HUES48 (cell line): ENCODE measurements around the gene FTCD.

Experiments used
- H3K27ac ChIP-seq: one replicate; pipeline ENCODE4 v1.7.0; 2013; ENCODE audit warnings: low read depth, low read length, inconsistent platforms
- H3K27me3 ChIP-seq: 2 replicates; pipeline ENCODE4 v1.6.1; 2013; ENCODE audit warnings: mild to moderate bottlenecking, low read length; ENCODE audit not compliant: control insufficient read depth, insufficient read depth
- H3K36me3 ChIP-seq: 2 replicates; pipeline ENCODE4 v1.6.1; 2013; ENCODE audit warnings: low read length; ENCODE audit not compliant: control insufficient read depth, insufficient read depth
- H3K4me1 ChIP-seq: 2 replicates; pipeline ENCODE4 v1.6.1; 2013; ENCODE audit warnings: mild to moderate bottlenecking, low read length; ENCODE audit not compliant: control insufficient read depth, insufficient read depth
- H3K4me3 ChIP-seq: 2 replicates; pipeline ENCODE4 v1.5.1; 2013; ENCODE audit warnings: mild to moderate bottlenecking, low read depth, low read length
- H3K9ac ChIP-seq: 2 replicates; pipeline ENCODE4 v1.6.1; 2013; ENCODE audit warnings: mild to moderate bottlenecking, low read depth, low read length, moderate library complexity
- H3K9me3 ChIP-seq: 2 replicates; pipeline ENCODE4 v1.6.1; 2013; ENCODE audit warnings: low read length; ENCODE audit not compliant: control insufficient read depth, insufficient read depth

Gene FTCD

GRCh38 chr21:46096596-46097335, 58.6 kb downstream of the FTCD start:
- no peak overlapping the region for H3K27ac ChIP-seq
- no peaks in the 10 kb centered on the region for H3K27me3 ChIP-seq
- no peaks in the 10 kb centered on the region for H3K36me3 ChIP-seq
- peak overlapping the region; percentile 64; the same call in 1 of the 2 replicates for H3K4me3 ChIP-seq
- 0 out of 2 replicates have a peak, but pooled peaks cover 2% of the 10 kb centered on the region for H3K4me1 ChIP-seq
- no peak overlapping the region for H3K9ac ChIP-seq
- peaks cover 27% of the 10 kb centered on the region for H3K9me3 ChIP-seq

GRCh38 chr21:46095814-46096595, 59.4 kb downstream of the FTCD start:
- H3K27me3 ChIP-seq, result no peaks in the 10 kb centered on the region
- no peak overlapping the region for H3K4me3 ChIP-seq
- H3K9ac ChIP-seq, result no peak overlapping the region
- 0 out of 2 replicates have a peak, but pooled peaks cover 2% of the 10 kb centered on the region for H3K4me1 ChIP-seq
- H3K9me3 ChIP-seq, result peaks cover 34% of the 10 kb centered on the region
- no peak overlapping the region for H3K27ac ChIP-seq
- H3K36me3 ChIP-seq, result no peaks in the 10 kb centered on the region

GRCh38 chr21:46095083-46095719, 60.2 kb downstream of the FTCD start:
- Histone ChIP-seq H3K9ac (no peak overlapping the region), H3K27me3 (no peaks in the 10 kb centered on the region), H3K4me1 (0 out of 2 replicates have a peak, but pooled peaks cover 2% of the 10 kb centered on the region), H3K27ac (no peak overlapping the region), H3K4me3 (no peak overlapping the region), H3K36me3 (no peaks in the 10 kb centered on the region), H3K9me3 (peaks cover 36% of the 10 kb centered on the region)

GRCh38 chr21:46094401-46095082, 60.8 kb downstream of the FTCD start:
- 0 out of 2 replicates have a peak, but pooled peaks cover 2% of the 10 kb centered on the region for H3K4me1 ChIP-seq
- H3K36me3 ChIP-seq, result no peaks in the 10 kb centered on the region
- no peak overlapping the region for H3K27ac ChIP-seq
- H3K27me3 ChIP-seq, result no peaks in the 10 kb centered on the region
- no peak overlapping the region for H3K4me3 ChIP-seq
- peaks cover 38% of the 10 kb centered on the region for H3K9me3 ChIP-seq
- H3K9ac ChIP-seq, result no peak overlapping the region

- Histone ChIP-seq H3K4me3 (no peak overlapping the region), H3K36me3 (no peaks in the 10 kb centered on the region), H3K9ac (no peak overlapping the region), H3K9me3 (peaks cover 38% of the 10 kb centered on the region), H3K27me3 (no peaks in the 10 kb centered on the region), H3K27ac (no peak overlapping the region), H3K4me1 (0 out of 2 replicates have a peak, but pooled peaks cover 2% of the 10 kb centered on the region)
Measured at GRCh38 chr21:46093668-46094400, 61.5 kb downstream of the FTCD start.

- Histone ChIP-seq H3K9me3 (peaks cover 38% of the 10 kb centered on the region), H3K36me3 (no peaks in the 10 kb centered on the region), H3K27me3 (no peaks in the 10 kb centered on the region), H3K4me3 (no peak overlapping the region), H3K4me1 (0 out of 2 replicates have a peak, but pooled peaks cover 2% of the 10 kb centered on the region), H3K9ac (no peak overlapping the region), H3K27ac (no peak overlapping the region)
Measured at GRCh38 chr21:46092811-46093667, 62.3 kb downstream of the FTCD start.

GRCh38 chr21:46092026-46092764, 63.2 kb downstream of the FTCD start:
- Histone ChIP-seq H3K9ac (no peak overlapping the region), H3K27me3 (no peaks in the 10 kb centered on the region), H3K9me3 (peaks cover 38% of the 10 kb centered on the region), H3K36me3 (no peaks in the 10 kb centered on the region), H3K27ac (no peak overlapping the region), H3K4me1 (0 out of 2 replicates have a peak, but pooled peaks cover under 1% of the 10 kb centered on the region), H3K4me3 (no peak overlapping the region)

GRCh38 chr21:46091631-46092025, 63.8 kb downstream of the FTCD start:
- H3K9me3 ChIP-seq, result peaks cover 38% of the 10 kb centered on the region
- no peaks in the 10 kb centered on the region for H3K27me3 ChIP-seq
- H3K9ac ChIP-seq, result no peak overlapping the region
- H3K4me3 ChIP-seq, result no peak overlapping the region
- H3K27ac ChIP-seq, result no peak overlapping the region
- no peaks in the 10 kb centered on the region for H3K4me1 ChIP-seq
- no peaks in the 10 kb centered on the region for H3K36me3 ChIP-seq

- H3K9ac ChIP-seq, result no peak overlapping the region
- H3K4me1 ChIP-seq, result no peaks in the 10 kb centered on the region
- H3K9me3 ChIP-seq, result peaks cover 38% of the 10 kb centered on the region
- H3K4me3 ChIP-seq, result no peak overlapping the region
- H3K27me3 ChIP-seq, result no peaks in the 10 kb centered on the region
- no peaks in the 10 kb centered on the region for H3K36me3 ChIP-seq
- H3K27ac ChIP-seq, result no peak overlapping the region
Measured at GRCh38 chr21:46091118-46091517, 64.3 kb downstream of the FTCD start.
